Renal pelvis (tissue), 4 donors: ENCODE data around the gene IZUMO1R. TPM values are rescaled to one million over a fixed set of nuclear protein-coding genes. Genes with fewer than 3 reads are reported as not detected.
"Not testable (repeated sequence)": the region's sequence is repeated elsewhere in the genome, so short reads cannot be mapped to it uniquely, and the experiment has no call there.

Experiments used
- DNase-seq: peaks from one replicate; pipeline ENCODE4 v3.0.0-alpha.2; 2013
- polyA plus RNA-seq, 3 donors: library from polyadenylated mRNA; unstranded; fragments of 120-200 nt; gene quantifications; one replicate each; pipeline ENCODE4 v1.2.1, GENCODE V29; 2013; ENCODE audit not compliant: insufficient read length in 3 of 3

Gene IZUMO1R
- polyA plus RNA-seq, 3 donors: not detected

- no peak for DNase-seq
These were observed 21.3 kb downstream of the IZUMO1R start for GRCh38 chr11:94325681-94326080.

GRCh38 chr11:94326947-94327346 is 22.6 kb downstream of the IZUMO1R start:
- DNase-seq: no peak

GRCh38 chr11:94328587-94329080 is 24.3 kb downstream of the IZUMO1R start:
- no peak for DNase-seq

DNA sequence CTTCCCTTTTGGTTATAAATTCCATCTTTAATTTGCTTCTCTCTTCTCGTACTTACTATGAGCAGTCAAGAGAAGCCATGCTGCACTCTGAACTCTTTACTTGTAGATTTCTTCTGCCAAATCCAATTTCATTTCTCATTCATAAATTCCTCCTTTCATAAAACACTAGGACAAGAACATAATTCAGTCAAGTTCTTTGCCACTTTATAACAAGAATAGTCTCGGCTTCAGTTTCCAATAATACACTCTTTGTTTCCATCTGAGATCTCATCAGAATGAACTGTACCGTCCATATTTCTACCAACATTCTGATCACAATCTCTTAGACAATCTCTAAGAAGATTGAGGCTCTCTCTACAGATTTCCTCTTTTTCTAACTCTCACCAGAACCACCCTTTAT is 25.1 kb downstream of the IZUMO1R start:
- no peak for DNase-seq

- no peak for DNase-seq
These were observed 26.4 kb downstream of the IZUMO1R start for GRCh38 chr11:94330789-94331188.

DNA sequence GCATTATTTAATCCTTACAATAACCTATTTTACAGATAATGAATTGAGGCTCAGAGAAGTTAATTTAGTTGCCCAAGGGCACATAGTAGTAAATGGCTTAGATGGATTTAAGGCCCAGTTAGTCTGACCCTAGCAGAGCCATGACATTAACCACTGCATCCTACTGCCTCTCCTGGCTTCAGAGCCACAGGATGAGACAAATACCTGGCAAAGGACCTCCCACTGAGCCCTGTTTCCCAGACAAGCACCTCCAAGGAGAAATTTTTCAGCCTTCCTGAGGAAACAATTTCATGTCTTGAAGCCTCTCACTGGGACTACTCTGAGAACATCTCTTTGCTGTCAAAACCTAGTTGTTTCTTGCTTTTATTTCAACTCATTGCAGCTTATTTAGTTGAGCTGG is 28.4 kb downstream of the IZUMO1R start:
- no peak for DNase-seq

- no peak for DNase-seq
These were observed 31.7 kb downstream of the IZUMO1R start for GRCh38 chr11:94336033-94336432.

DNA sequence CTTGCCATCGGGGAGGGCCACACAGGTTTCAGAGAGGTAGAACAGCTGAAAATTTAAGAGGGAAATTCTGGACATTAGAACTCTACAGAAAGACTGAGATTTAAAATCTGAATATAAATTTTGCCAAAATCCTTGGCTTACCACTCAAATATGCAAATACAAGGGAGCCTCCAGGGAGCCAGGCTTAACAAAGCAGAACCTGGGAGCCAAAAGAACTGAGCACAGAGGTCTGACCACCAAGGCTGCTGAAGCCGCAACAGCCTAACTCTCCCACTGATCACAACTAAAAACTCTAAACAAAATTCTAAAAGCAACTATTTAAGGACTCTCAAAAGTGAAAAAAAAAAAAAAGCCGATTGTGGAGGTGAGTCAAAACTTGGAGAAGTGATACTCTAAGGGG is 34.3 kb downstream of the IZUMO1R start:
- no peak for DNase-seq

DNA sequence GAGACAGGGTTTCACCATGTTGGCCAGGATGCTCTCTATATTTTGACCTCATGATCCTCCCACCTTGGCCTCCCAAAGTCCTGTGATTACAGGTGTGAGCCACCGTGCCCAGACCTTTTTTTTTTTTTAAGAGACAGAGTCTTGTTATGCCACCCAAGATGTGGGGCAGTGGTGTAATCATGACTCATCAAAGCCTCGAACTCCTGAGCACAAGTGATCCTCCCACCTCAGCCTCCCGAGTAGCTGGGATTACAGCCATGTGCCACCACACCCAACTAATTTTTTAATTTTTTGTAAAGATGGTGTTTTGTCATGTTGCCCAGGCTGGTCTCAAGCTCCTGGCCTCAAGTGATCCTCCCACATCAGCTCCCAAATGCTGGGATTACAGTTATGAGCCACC is 37.9 kb downstream of the IZUMO1R start:
- no peak for DNase-seq

DNA sequence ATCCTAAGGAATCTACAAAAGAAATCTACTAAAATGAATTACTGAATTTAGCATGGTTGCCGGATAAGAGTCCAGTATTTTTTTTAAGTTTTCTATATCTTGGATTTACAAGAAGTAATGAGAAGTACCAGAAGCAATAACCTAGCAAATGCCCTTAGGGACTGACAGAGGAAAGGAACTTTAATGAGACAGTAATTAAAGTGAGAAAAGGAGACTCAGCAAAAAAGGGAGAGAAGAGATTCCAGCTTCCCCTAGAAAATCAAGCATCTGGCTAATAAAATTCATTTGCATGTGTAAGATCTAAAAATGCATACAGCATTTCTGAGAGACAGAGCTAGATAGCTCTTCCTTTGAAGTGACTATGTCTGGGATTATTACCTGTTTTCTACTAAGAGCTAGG is 39.1 kb downstream of the IZUMO1R start:
- DNase-seq: no peak

DNA sequence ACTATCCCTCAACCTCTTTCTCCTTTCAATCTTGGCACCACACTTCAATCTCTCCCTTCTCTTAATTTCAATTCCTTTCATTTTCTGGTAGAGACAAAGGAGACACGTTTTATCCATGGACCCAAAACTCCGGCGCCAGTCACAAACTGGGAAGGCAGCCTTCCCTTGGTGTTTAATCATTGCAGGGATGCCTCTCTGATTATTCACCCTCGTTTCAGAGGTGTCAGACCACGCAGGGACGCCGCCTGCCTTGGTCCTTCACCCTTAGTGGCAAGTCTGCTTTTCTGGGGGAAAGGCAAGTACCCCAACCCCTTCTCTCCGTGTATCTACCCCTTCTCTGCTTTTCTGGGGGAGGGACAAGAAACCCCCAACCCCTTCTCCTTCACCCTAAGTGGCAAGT is 41.9 kb downstream of the IZUMO1R start:
- DNase-seq: not testable (repeated sequence)

- DNase-seq: not testable (repeated sequence)
These were observed 46.6 kb downstream of the IZUMO1R start for GRCh38 chr11:94350850-94351563.

Other genes with a start within 250 kb of the IZUMO1R start
- gene PANX1, start 175.7 kb upstream of the IZUMO1R start, polyA plus RNA-seq: 10 to 100 TPM; 22.5 to 26.3 (median 23.0) TPM
- gene GPR83, start 96.8 kb downstream of the IZUMO1R start, polyA plus RNA-seq: under 1 TPM; 0.50 to 0.74 (median 0.62) TPM
- gene MRE11, start 189.3 kb downstream of the IZUMO1R start, polyA plus RNA-seq: 10 to 100 TPM; 20.8 to 30.5 (median 30.2) TPM
- 10 to 100 TPM; 22.4 to 24.8 (median 24.1) TPM for gene ANKRD49, start 189.4 kb downstream of the IZUMO1R start, polyA plus RNA-seq
- gene C11orf97, start 207.9 kb downstream of the IZUMO1R start, polyA plus RNA-seq: under 1 TPM; 0.16 to 0.42 (median 0.33) TPM
- 1 to 10 TPM; 5.4 to 6.6 (median 5.6) TPM for gene FUT4, start 239.3 kb downstream of the IZUMO1R start, polyA plus RNA-seq